OCI-LY7 (cell line): ENCODE results near the gene MRPS27. TPM values are rescaled to one million over a fixed set of nuclear protein-coding genes. Genes with fewer than 3 reads are reported as not detected.

ENCODE experiments used
- BruUV-seq: library from RNA; stranded (reverse); fragments of 400-500 nt; replicated peaks from 2 replicates; lab custom pipeline; 2021; lab: Mats Ljungman, UMichigan
- CTCF ChIA-PET: fragments of 300-600 bp; sonication (Branson Sonifier 250); formaldehyde crosslinking; loops from one replicate; lab custom pipeline; 2022; ENCODE audit warnings: antibody characterized with exemption; ENCODE audit not compliant: unreplicated experiment; lab: Charles Lee
- POLR2A ChIA-PET: fragments of 300-600 bp; sonication (Branson Sonifier 250); formaldehyde crosslinking; loops from one replicate; lab custom pipeline; 2022; ENCODE audit warnings: antibody characterized with exemption; lab: Charles Lee
- DNase-seq: peaks from one replicate; pipeline ENCODE4 v3.0.0-alpha.2; 2015; ENCODE audit warnings: low spot score
- H2AFZ ChIP-seq: fragments of 200-600 bp; sonication (generic), shearing (Covaris generic); 2 replicates; pipeline ENCODE4 v1.6.1; 2014; ENCODE audit warnings: mild to moderate bottlenecking, antibody characterized with exemption, low read length, moderate library complexity
- H3K27ac ChIP-seq: fragments of 200-600 bp; sonication (generic); 2 replicates; pipeline ENCODE4 v1.5.1; 2014; ENCODE audit warnings: mixed run types, low read depth, mild to moderate bottlenecking, moderate library complexity, low read length, inconsistent platforms; ENCODE audit not compliant: poor library complexity, severe bottlenecking
- H3K36me3 ChIP-seq: fragments of 200-600 bp; sonication (generic); 2 replicates; pipeline ENCODE4 v1.6.1; 2014; ENCODE audit warnings: mild to moderate bottlenecking, antibody characterized with exemption, low read length, moderate library complexity, mixed read lengths; ENCODE audit not compliant: insufficient read depth
- H3K4me1 ChIP-seq: fragments of 200-600 bp; sonication (generic); 2 replicates; pipeline ENCODE4 v1.5.1; 2014; ENCODE audit warnings: mild to moderate bottlenecking, low read length; ENCODE audit not compliant: insufficient read depth, poor library complexity, severe bottlenecking
- H3K4me2 ChIP-seq: fragments of 200-600 bp; sonication (generic); 2 replicates; pipeline ENCODE4 v1.6.1; 2014; ENCODE audit warnings: mild to moderate bottlenecking, low read length
- H3K4me3 ChIP-seq: fragments of 200-600 bp; sonication (generic); 2 replicates; pipeline ENCODE4 v1.5.1; 2014; ENCODE audit warnings: mild to moderate bottlenecking, low read depth, low read length; ENCODE audit not compliant: poor library complexity, severe bottlenecking
- H3K79me2 ChIP-seq: fragments of 200-600 bp; sonication (generic); 2 replicates; pipeline ENCODE4 v1.6.1; 2016; ENCODE audit warnings: low read depth, mild to moderate bottlenecking, low read length, moderate library complexity, mixed read lengths; ENCODE audit not compliant: insufficient read depth
- H3K9me2 ChIP-seq: fragments of 200-600 bp; sonication (generic); 2 replicates; pipeline ENCODE4 v1.6.1; 2016; ENCODE audit warnings: mild to moderate bottlenecking, low read length, mixed read lengths; ENCODE audit not compliant: insufficient read depth
- H3K9me3 ChIP-seq: fragments of 200-600 bp; sonication (generic); 2 replicates; pipeline ENCODE4 v1.6.1; 2014; ENCODE audit warnings: mild to moderate bottlenecking, mixed run types, low read length, mixed read lengths
- H4K20me1 ChIP-seq: fragments of 200-600 bp; sonication (generic); 2 replicates; pipeline ENCODE4 v1.6.1; 2014; ENCODE audit warnings: mild to moderate bottlenecking, antibody characterized with exemption, low read length, moderate library complexity, mixed read lengths; ENCODE audit not compliant: insufficient read depth
- CTCF ChIP-seq: fragments of 200-600 bp; sonication (generic); conservative IDR thresholded peaks from 2 replicates; pipeline ENCODE4 v1.5.1; 2014; ENCODE audit warnings: mild to moderate bottlenecking, antibody characterized with exemption, low read length, moderate library complexity, mixed read lengths
- EZH2phosphoT487 ChIP-seq: fragments of 200-600 bp; sonication (generic); IDR thresholded peaks from 2 replicates; pipeline ENCODE4 v1.6.1; 2018; ENCODE audit warnings: low read depth, borderline replicate concordance, mild to moderate bottlenecking, mixed run types, antibody characterized with exemption, low read length, moderate library complexity, mixed read lengths
- intact Hi-C: fragments of 100-400 bp; cut with micrococcal nuclease; formaldehyde crosslinking; loops from one replicate; pipeline ENCODE4 v1.10.0; 2022; ENCODE audit not compliant: unreplicated experiment
- total RNA-seq, 2 experiments: library from RNA; depleted of rRNA in 1 of 2; stranded (reverse); fragments of >200 nt in 1 of 2; shearing (Covaris generic) in 1 of 2; gene quantifications; 2 replicates each; pipeline ENCODE4 v1.2.3, GENCODE V29; 2014 to 2022

The MRPS27 gene
- total RNA-seq, 2 experiments from 2014 or later, result 62.6 to 70.9 TPM

DNA sequence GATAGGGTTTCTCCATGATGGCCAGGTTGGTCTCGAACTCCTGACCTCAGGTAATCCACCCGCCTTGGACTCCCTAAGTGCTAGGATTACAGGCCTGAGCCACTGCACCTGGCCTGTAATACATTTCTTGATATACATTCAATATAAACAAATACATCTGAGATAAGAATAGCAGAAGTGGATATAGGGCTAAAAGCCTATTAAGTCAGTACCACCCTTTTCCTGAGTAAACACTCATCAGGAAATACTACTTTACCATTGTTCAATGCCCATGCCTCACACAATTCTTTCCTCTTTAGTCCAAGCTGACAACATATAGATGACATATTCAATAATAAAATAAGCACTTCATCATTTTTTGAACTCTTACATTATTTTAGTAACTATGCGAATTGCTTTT, 64.8 kb downstream of the MRPS27 start:
- no peaks in the 10 kb centered on the region for H3K9me3 ChIP-seq
- H3K36me3 ChIP-seq, result peaks cover 67% of the 10 kb centered on the region
- no peak overlapping the region for H3K4me2 ChIP-seq
- no peak overlapping the region for H2AFZ ChIP-seq
- TF ChIP-seq EZH2phosphoT487, result no peak
- TF ChIP-seq CTCF, result no peak
- H4K20me1 ChIP-seq, result 0 out of 2 replicates have a peak, but pooled peaks cover 4% of the 10 kb centered on the region
- H3K4me3 ChIP-seq, result no peak overlapping the region
- 0 out of 2 replicates have a peak, but pooled peaks cover 6% of the 10 kb centered on the region for H3K79me2 ChIP-seq
- BruUV-seq, result no TSS peak
- no peak overlapping the region for H3K27ac ChIP-seq
- ChIA-PET CTCF (no interaction called here), POLR2A (interaction anchor here (0.6 to 1.4 kb wide), 3 partner anchors 17 to 1023 kb away, joined by 3 to 4 read pairs (median 3); no protein-coding TSS in a partner anchor)
- H3K9me2 ChIP-seq, result no peaks in the 10 kb centered on the region
- H3K4me1 ChIP-seq, result no peaks in the 10 kb centered on the region
- intact Hi-C loops, result no loop called here
- no peak for DNase-seq

GRCh38 chr5:72252574-72253155, 67.4 kb downstream of the MRPS27 start:
- H3K9me3 ChIP-seq, result no peaks in the 10 kb centered on the region
- no peak overlapping the region for H3K27ac ChIP-seq
- H4K20me1 ChIP-seq, result 0 out of 2 replicates have a peak, but pooled peaks cover 4% of the 10 kb centered on the region
- peaks cover 58% of the 10 kb centered on the region for H3K36me3 ChIP-seq
- TF ChIP-seq CTCF, result no peak
- no peak for TF ChIP-seq EZH2phosphoT487
- ChIA-PET CTCF (no interaction called here), POLR2A (interaction anchor here (0.5 to 1.5 kb wide), 2 partner anchors 10 to 15 kb away, joined by 3 to 8 read pairs; no protein-coding TSS in a partner anchor)
- no peaks in the 10 kb centered on the region for H3K4me1 ChIP-seq
- no peak overlapping the region for H2AFZ ChIP-seq
- H3K79me2 ChIP-seq, result peaks cover 6% of the 10 kb centered on the region; the same call in 1 of the 2 replicates
- intact Hi-C loops, result no loop called here
- no TSS peak for BruUV-seq
- H3K4me3 ChIP-seq, result no peak overlapping the region
- no peak for DNase-seq
- H3K9me2 ChIP-seq, result no peaks in the 10 kb centered on the region
- H3K4me2 ChIP-seq, result no peak overlapping the region

- no peak overlapping the region for H3K4me3 ChIP-seq
- ChIA-PET CTCF (no interaction called here), POLR2A (interaction anchor here (0.5 to 1.5 kb wide), 5 partner anchors 9 to 1835 kb away, joined by 3 to 8 read pairs (median 3); no protein-coding TSS in a partner anchor)
- peaks cover 52% of the 10 kb centered on the region for H3K36me3 ChIP-seq
- DNase-seq, result no peak
- H3K4me2 ChIP-seq, result no peak overlapping the region
- no peak overlapping the region for H2AFZ ChIP-seq
- TF ChIP-seq CTCF (no peak), EZH2phosphoT487 (no peak)
- no peaks in the 10 kb centered on the region for H3K9me2 ChIP-seq
- no peak overlapping the region for H3K27ac ChIP-seq
- H3K9me3 ChIP-seq, result no peaks in the 10 kb centered on the region
- BruUV-seq, result no TSS peak
- 0 out of 2 replicates have a peak, but pooled peaks cover 4% of the 10 kb centered on the region for H4K20me1 ChIP-seq
- peaks cover 6% of the 10 kb centered on the region for H3K4me1 ChIP-seq
- H3K79me2 ChIP-seq, result peaks cover 11% of the 10 kb centered on the region; the same call in 1 of the 2 replicates
- intact Hi-C loops, result no loop called here
Measured at GRCh38 chr5:72252008-72252407, 68.0 kb downstream of the MRPS27 start.
